B cell (primary cell): ENCODE measurements around the gene RAD51B. TPM values are rescaled to one million over a fixed set of nuclear protein-coding genes. Genes with fewer than 3 reads are reported as not detected.
"Not testable (repeated sequence)": the region's sequence is repeated elsewhere in the genome, so short reads cannot be mapped to it uniquely, and the experiment has no call there.

Experiments
- ATAC-seq: fragments of 200-7000 bp; cut with Tn5 transposase; one replicate; pipeline ENCODE4 v1.10.0; 2021; ENCODE audit warnings: low read depth, mild to moderate bottlenecking, moderate number of reproducible peaks, moderate library complexity
- CTCF ChIA-PET: fragments of 350-600 bp; sonication (Branson Sonifier 250); formaldehyde crosslinking; loops from one replicate; lab custom pipeline; 2021; ENCODE audit warnings: antibody characterized with exemption, inconsistent platforms; lab: Charles Lee
- POLR2A ChIA-PET: fragments of 350-600 bp; sonication (Branson Sonifier 250); formaldehyde crosslinking; loops from one replicate; lab custom pipeline; 2021; ENCODE audit warnings: antibody characterized with exemption; lab: Charles Lee
- DNase-seq: peaks from one replicate; pipeline ENCODE4 v3.0.0; 2013
- H2AFZ ChIP-seq: 2 replicates; pipeline ENCODE4 v1.6.1; 2012; ENCODE audit warnings: mild to moderate bottlenecking, low read depth, low read length; ENCODE audit not compliant: insufficient read depth, poor library complexity, severe bottlenecking
- H3K27ac ChIP-seq, 2 donors: 1 replicate in 1 of 2; 2 replicates in 1 of 2; pipeline ENCODE4 v1.5.1; 2012 to 2013; ENCODE audit warnings: low read length in 2 of 2, mild to moderate bottlenecking in 2 of 2, moderate library complexity in 1 of 2
- H3K27me3 ChIP-seq, 4 experiments: fragments of 200-600 bp in 1 of 4; sonication (generic) in 1 of 4; replicated peaks in 1 of 4; 1 replicate in 2 of 4; 2 replicates in 2 of 4; pipeline versions ENCODE4 v1.6.1 to v1.7.0; 2013 to 2016; ENCODE audit warnings: low read length in 3 of 4, mild to moderate bottlenecking in 2 of 4, mixed read lengths in 1 of 4, moderate library complexity in 1 of 4; ENCODE audit not compliant: insufficient read depth in 4 of 4, control insufficient read depth in 3 of 4; ENCODE audit errors: control extremely low read depth in 1 of 4
- H3K36me3 ChIP-seq, 2 experiments: replicated peaks in 1 of 2; 1 replicate in 1 of 2; 2 replicates in 1 of 2; pipeline versions ENCODE4 v1.6.1 to v1.7.1; 2013; ENCODE audit warnings: low read length in 1 of 2; ENCODE audit not compliant: insufficient read depth in 2 of 2, control insufficient read depth in 1 of 2; ENCODE audit errors: control extremely low read depth in 1 of 2, extremely low read depth in 1 of 2
- H3K4me1 ChIP-seq, 2 donors: fragments of 200-600 bp in 1 of 2; sonication (generic) in 1 of 2; 1 replicate in 1 of 2; 2 replicates in 1 of 2; pipeline versions ENCODE4 v1.5.1 to v1.6.1; 2013 to 2017; ENCODE audit warnings: low read length in 2 of 2; ENCODE audit not compliant: control insufficient read depth in 2 of 2, insufficient read depth in 2 of 2
- H3K4me2 ChIP-seq: replicated peaks from 2 replicates; pipeline ENCODE3; 2012; ENCODE audit warnings: mild to moderate bottlenecking, low read depth, low read length; ENCODE audit not compliant: poor library complexity, severe bottlenecking
- H3K4me3 ChIP-seq, 5 experiments: fragments of 200-600 bp in 1 of 5; sonication (generic) in 1 of 5; 1 replicate in 3 of 5; 2 replicates in 2 of 5; pipeline versions ENCODE4 v1.5.1 to v1.7.0; 2011 to 2016; ENCODE audit warnings: low read length in 4 of 5, mild to moderate bottlenecking in 4 of 5, low read depth in 2 of 5, control low read depth in 1 of 5, moderate library complexity in 1 of 5; ENCODE audit not compliant: insufficient read depth in 1 of 5; ENCODE audit errors: control extremely low read depth in 1 of 5, extremely low read depth in 1 of 5
- H3K79me2 ChIP-seq: fragments of 200-600 bp; sonication (generic); one replicate; pipeline ENCODE4 v1.6.0; 2016; ENCODE audit warnings: low read length; ENCODE audit not compliant: control insufficient read depth, insufficient read depth
- H3K9ac ChIP-seq: fragments of 200-600 bp; sonication (generic); 2 replicates; pipeline ENCODE4 v1.6.1; 2017; ENCODE audit warnings: mild to moderate bottlenecking, low read length, moderate library complexity
- H3K9me3 ChIP-seq, 3 donors: one replicate each; pipeline versions ENCODE4 v1.6.1 to v1.7.1; 2013; ENCODE audit warnings: low read length in 2 of 3; ENCODE audit not compliant: control insufficient read depth in 2 of 3, insufficient read depth in 1 of 3; ENCODE audit errors: control extremely low read depth in 1 of 3
- H4K20me1 ChIP-seq: 2 replicates; pipeline ENCODE4 v1.6.0; 2012; ENCODE audit warnings: mild to moderate bottlenecking, low read length; ENCODE audit not compliant: insufficient read depth, control insufficient read depth, poor library complexity, severe bottlenecking
- H3K27ac Mint-ChIP-seq: one replicate; pipeline ENCODE4 v1.8.0; 2021; ENCODE audit warnings: mixed read lengths
- H3K27me3 Mint-ChIP-seq: one replicate; pipeline ENCODE4 v1.8.0; 2021; ENCODE audit warnings: mixed read lengths
- H3K4me1 Mint-ChIP-seq: one replicate; pipeline ENCODE4 v1.8.0; 2021; ENCODE audit warnings: mixed read lengths
- H3K4me3 Mint-ChIP-seq: one replicate; pipeline ENCODE4 v1.8.0; 2021; ENCODE audit warnings: mixed read lengths
- H3K9me3 Mint-ChIP-seq: one replicate; pipeline ENCODE4 v1.8.0; 2022; ENCODE audit warnings: mixed read lengths; ENCODE audit not compliant: insufficient read depth
- EZH2 ChIP-seq: IDR thresholded peaks from 2 replicates; pipeline ENCODE4 v1.6.1; 2012; ENCODE audit warnings: borderline replicate concordance, low read depth, mild to moderate bottlenecking, moderate library complexity, low read length; ENCODE audit not compliant: insufficient read depth, poor library complexity, severe bottlenecking
- WGBS: methylation state at CpG from one replicate; pipeline ENCODE4 v1.1.5; 2013; ENCODE audit warnings: missing lambda C conversion rate; ENCODE audit not compliant: insufficient coverage; 5-methylcytosine and 5-hydroxymethylcytosine counted together
- intact Hi-C: fragments of 100-400 bp; cut with micrococcal nuclease; formaldehyde crosslinking; loops from one replicate; pipeline ENCODE4 v1.10.0; 2022
- polyA plus RNA-seq: library from polyadenylated mRNA; depleted of rRNA; stranded (reverse); fragments of >200 nt; gene quantifications from 2 replicates; pipeline ENCODE4 v1.2.3, GENCODE V29; 2012
- total RNA-seq, 2 donors: library from RNA; stranded (reverse); fragments of 120-200 nt in 1 of 2; gene quantifications; 1 replicate in 1 of 2; 2 replicates in 1 of 2; pipeline versions ENCODE4 v1.2.3 to v1.2.4, GENCODE V29; 2013 to 2022
- TF ChIP-seq, protein P1 (sequence below): fragments of 200-600 bp; IDR thresholded peaks from one replicate; pipeline ENCODE4 v1.8.0; 2022; ENCODE audit warnings: antibody characterized with exemption, mild to moderate bottlenecking

The RAD51B gene
- total and polyA plus RNA-seq, 2 donors (not counting 1 experiment from before 2014, with no cell fraction given), result 6.5 to 60.6 TPM

DNA sequence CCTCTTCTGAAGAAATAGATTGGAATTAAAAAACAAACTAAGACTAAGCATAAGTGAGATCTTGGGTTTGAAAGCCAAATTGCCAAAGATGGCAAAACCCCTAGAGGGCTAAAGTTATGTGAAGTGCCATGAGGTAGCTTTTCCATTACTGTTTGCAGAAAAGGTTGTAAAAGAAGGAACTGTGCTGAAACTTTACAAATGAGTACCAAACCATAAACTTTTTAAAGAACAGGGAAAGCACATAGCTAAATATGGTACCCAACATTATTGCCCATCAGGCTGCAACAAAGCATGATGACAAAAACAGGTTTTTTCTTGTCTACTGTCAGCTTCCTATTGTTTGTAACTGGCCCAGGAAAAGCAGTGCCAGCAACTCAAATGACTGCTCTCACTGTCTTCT is 224.2 kb downstream of the RAD51B start:
- POLR2A ChIA-PET, result no interaction called here
- H3K4me1 ChIP-seq, result no peaks in the 10 kb centered on the region
- H3K9me3 Mint-ChIP-seq, result no peaks in the 10 kb centered on the region
- H3K4me3 Mint-ChIP-seq, result no peak overlapping the region
- no peaks in the 10 kb centered on the region for H3K27me3 ChIP-seq
- no peak overlapping the region for H3K27ac Mint-ChIP-seq
- ATAC-seq (no peak), DNase-seq (no peak)
- H3K27me3 Mint-ChIP-seq, result no peaks in the 10 kb centered on the region
- H2AFZ ChIP-seq, result no peak overlapping the region
- no peaks in the 10 kb centered on the region for H4K20me1 ChIP-seq
- H3K9me3 ChIP-seq, result no peaks in the 10 kb centered on the region
- H3K27ac ChIP-seq, result no peak overlapping the region
- H3K9ac ChIP-seq, result no peak overlapping the region
- intact Hi-C loops, result no loop called here
- H3K4me1 Mint-ChIP-seq, result peaks cover 11% of the 10 kb centered on the region
- no peak overlapping the region for H3K4me3 ChIP-seq
- no peaks in the 10 kb centered on the region for H3K79me2 ChIP-seq
- H3K36me3 ChIP-seq, result no peaks in the 10 kb centered on the region
- CTCF ChIA-PET, result no interaction called here
- H3K4me2 ChIP-seq, result no peak overlapping the region
- TF ChIP-seq EZH2, result no peak
- TF ChIP-seq, protein P1, sequence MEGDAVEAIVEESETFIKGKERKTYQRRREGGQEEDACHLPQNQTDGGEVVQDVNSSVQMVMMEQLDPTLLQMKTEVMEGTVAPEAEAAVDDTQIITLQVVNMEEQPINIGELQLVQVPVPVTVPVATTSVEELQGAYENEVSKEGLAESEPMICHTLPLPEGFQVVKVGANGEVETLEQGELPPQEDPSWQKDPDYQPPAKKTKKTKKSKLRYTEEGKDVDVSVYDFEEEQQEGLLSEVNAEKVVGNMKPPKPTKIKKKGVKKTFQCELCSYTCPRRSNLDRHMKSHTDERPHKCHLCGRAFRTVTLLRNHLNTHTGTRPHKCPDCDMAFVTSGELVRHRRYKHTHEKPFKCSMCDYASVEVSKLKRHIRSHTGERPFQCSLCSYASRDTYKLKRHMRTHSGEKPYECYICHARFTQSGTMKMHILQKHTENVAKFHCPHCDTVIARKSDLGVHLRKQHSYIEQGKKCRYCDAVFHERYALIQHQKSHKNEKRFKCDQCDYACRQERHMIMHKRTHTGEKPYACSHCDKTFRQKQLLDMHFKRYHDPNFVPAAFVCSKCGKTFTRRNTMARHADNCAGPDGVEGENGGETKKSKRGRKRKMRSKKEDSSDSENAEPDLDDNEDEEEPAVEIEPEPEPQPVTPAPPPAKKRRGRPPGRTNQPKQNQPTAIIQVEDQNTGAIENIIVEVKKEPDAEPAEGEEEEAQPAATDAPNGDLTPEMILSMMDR, result no peak

DNA sequence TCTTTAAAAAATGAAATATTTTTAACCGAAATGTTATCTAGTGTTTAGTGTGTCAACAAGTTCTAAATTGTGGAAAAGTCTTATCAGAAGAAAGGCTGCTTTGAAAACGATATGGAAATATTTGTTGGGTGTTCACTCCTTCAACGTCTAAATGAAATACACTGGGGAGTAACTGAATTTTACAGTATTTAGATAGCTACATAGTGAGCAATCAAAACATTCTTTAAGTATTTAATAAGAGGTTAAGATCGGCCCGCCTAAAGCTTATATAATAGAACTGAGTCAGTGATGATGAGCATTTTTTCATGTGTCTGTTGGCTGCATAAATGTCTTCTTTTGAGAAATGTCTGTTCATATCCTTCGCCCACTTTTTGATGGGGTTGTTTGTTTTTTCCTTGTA is 228.3 kb downstream of the RAD51B start:
- no peaks in the 10 kb centered on the region for H3K27me3 Mint-ChIP-seq
- ATAC-seq (no peak), DNase-seq (no peak)
- H3K4me3 ChIP-seq, result no peak overlapping the region
- no peak overlapping the region for H3K9ac ChIP-seq
- peaks cover 0 to 4% of the 10 kb centered on the region in 2 experiments for H3K36me3 ChIP-seq
- no peak overlapping the region for H2AFZ ChIP-seq
- H3K9me3 Mint-ChIP-seq, result no peaks in the 10 kb centered on the region
- H3K4me1 ChIP-seq, result no peaks in the 10 kb centered on the region
- peaks cover 7% of the 10 kb centered on the region for H3K4me1 Mint-ChIP-seq
- CTCF ChIA-PET, result no interaction called here
- H3K27me3 ChIP-seq, result no peaks in the 10 kb centered on the region
- no peak overlapping the region for H3K4me3 Mint-ChIP-seq
- H3K27ac Mint-ChIP-seq, result no peak overlapping the region
- H3K79me2 ChIP-seq, result no peaks in the 10 kb centered on the region
- H3K27ac ChIP-seq, result no peak overlapping the region
- H3K4me2 ChIP-seq, result no peak overlapping the region
- WGBS, result no CpG with 5 or more reads among the region's 6 CpGs
- intact Hi-C loops, result no loop called here
- POLR2A ChIA-PET, result no interaction called here
- no peaks in the 10 kb centered on the region for H4K20me1 ChIP-seq
- H3K9me3 ChIP-seq, result no peaks in the 10 kb centered on the region
- TF ChIP-seq EZH2, result no peak
- TF ChIP-seq, protein P1, result no peak

DNA sequence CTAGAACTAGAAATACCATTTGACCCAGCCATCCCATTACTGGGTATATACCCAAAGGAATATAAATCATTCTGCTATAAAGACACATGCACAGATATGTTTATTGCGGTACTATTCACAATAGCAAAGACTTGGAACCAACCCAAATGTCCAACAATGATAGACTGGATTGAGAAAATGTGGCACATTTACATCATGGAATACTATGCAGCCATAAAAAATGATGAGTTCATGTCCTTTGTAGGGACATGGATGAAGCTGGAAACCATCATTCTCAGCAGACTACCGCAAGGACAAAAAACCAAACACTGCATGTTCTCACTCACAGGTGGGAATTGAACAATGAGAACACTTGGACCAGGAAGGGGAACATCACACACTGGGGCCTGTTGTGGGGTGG is 229.2 kb downstream of the RAD51B start:
- H3K4me2 ChIP-seq, H3K9ac ChIP-seq, H4K20me1 ChIP-seq, H3K27me3 Mint-ChIP-seq, POLR2A ChIA-PET, intact Hi-C loops, H2AFZ ChIP-seq, H3K27ac ChIP-seq, H3K27me3 ChIP-seq, ATAC-seq, H3K9me3 Mint-ChIP-seq, CTCF ChIA-PET, H3K4me1 ChIP-seq, H3K4me3 Mint-ChIP-seq, H3K27ac Mint-ChIP-seq, H3K36me3 ChIP-seq, H3K4me1 Mint-ChIP-seq, H3K9me3 ChIP-seq, DNase-seq, H3K4me3 ChIP-seq, H3K79me2 ChIP-seq: not testable (repeated sequence)
- WGBS, result no CpG with 5 or more reads among the region's 2 CpGs
